HuH-7 (cell line): ENCODE results near the gene ZNF525.
"Not testable (repeated sequence)": the region's sequence is repeated elsewhere in the genome, so short reads cannot be mapped to it uniquely, and the experiment has no call there.

Source experiments
- DNase-seq: peaks from one replicate; pipeline ENCODE4 v3.0.0; 2011; ENCODE audit warnings: low spot score

Gene ZNF525

GRCh38 chr19:53365134-53365898 lies at the start of gene ZNF525:
Gene ZNF525 (plus strand): TSS chr19:53365705. CDS start chr19:53372282, 6,577 bp downstream.
- DNase-seq = peak; percentile 82

DNA sequence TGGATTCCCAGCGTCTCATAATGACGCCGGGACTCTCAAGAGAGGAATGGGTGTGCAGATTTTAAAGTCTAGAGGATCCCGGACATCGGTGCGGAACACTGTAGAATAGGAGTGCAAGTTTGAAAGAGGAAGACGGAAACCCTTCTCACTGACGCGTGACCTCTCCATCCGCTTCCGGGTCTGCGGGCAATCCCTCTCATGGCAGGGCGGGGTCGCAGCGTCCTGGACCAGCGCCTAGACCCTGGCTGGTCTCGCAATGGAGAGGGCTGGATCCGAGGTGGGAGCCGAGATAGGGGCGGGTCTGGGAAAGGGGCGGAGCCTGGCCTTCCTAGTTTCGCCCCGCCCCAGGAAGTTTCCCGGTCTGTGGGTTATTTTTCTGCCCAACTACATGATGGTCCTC lies 36.5 kb upstream of the ZNF525 start:
- no peak for DNase-seq

GRCh38 chr19:53332484-53332883 lies 33.0 kb upstream of the ZNF525 start:
- DNase-seq = no peak

DNA sequence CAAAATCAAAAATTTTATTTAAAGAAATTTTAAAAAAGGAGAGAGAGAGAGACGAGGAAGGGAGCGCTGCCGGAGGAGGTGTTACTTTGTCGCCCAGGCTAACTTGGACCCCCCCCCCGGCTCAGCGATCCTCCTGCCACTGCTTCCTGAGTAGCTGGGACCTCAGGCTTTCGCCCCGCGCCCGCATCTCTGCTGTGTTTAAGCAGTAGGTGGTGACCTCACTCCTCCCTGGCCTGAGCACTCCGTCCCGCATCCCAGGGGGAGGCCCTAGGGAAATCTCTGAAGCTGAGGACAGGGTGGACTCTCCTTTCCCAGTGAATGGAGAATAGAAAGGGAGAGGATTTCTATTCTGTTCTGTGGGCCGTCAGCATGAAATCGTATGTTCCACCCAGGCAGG lies 32.4 kb upstream of the ZNF525 start:
- DNase-seq = no peak

DNA sequence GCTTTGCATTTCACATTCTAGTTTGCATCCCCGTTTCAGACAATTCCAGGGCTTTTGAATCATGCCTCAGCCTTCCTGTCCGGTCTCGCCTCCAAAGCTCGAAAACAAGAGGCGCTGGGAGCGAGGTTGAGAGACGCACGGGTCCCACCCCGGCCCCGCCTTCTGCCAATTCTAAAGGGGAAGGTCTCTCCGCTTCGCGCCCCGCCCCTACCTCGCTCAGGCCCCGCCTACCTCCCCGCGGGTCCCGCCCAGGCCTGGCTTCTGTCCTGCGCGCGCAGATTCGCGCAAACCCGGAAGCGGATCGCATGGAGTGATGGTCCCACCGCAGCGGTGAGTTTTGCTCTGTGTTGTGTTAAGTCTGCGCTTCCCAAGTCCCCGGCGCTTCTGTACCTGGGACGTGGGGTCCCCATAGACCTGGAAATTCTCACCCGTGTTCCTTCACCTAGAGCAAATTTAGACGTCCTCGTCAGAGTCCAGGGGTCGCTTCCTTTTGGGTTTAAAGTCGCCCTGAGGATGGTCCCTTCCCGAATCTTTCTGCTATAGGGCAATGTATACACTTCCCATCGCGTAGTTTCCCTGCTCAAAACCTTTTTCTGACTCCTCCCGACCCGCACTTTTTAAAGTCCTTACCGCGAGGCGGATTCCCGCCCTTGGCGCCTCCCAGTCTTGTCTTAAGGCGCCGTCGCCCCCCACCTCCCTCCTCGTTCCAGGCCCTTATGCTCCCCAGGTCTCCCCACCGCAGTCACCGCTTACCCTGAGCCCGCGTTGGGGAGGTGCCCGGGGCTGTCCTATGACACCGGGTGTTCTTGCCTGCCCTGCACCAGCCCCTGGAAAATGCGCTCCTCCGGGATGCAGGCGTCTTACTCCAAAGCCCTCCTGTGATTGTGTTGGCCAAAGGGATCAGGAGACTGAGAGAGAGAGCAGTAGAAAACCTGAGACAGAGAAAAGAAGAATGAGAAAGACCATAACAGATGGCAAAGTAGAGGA lies 31.7 kb upstream of the ZNF525 start, which contains the start of gene ZNF845:
TSS of gene ZNF845 (plus strand) at position 287 of the 987 bp plus-strand sequence. CDS start 7,559 bp downstream, outside the sequence.
- DNase-seq = peak; percentile 65

DNA sequence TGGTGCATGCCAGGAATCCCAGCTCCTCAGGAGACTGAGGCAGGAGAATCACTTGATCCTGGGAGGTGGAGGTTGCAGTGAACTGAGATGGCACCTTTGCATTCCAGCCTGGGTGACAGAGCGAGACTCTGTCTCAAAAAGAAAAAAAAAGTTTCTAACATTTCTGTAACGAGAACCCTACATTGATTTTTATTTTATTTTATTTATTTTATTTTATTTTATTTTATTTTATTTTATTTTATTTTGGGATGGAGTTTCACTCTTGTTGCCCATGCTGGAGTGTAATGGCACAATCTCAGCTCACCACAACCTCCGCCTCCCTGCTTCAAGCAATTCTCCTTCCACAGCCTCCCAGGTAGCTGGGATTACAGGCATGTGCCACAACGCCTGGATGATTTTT lies 21.1 kb upstream of the ZNF525 start:
- DNase-seq = not testable (repeated sequence)

- no peak for DNase-seq
Measured at GRCh38 chr19:53355739-53356138, 9.8 kb upstream of the ZNF525 start.

DNA sequence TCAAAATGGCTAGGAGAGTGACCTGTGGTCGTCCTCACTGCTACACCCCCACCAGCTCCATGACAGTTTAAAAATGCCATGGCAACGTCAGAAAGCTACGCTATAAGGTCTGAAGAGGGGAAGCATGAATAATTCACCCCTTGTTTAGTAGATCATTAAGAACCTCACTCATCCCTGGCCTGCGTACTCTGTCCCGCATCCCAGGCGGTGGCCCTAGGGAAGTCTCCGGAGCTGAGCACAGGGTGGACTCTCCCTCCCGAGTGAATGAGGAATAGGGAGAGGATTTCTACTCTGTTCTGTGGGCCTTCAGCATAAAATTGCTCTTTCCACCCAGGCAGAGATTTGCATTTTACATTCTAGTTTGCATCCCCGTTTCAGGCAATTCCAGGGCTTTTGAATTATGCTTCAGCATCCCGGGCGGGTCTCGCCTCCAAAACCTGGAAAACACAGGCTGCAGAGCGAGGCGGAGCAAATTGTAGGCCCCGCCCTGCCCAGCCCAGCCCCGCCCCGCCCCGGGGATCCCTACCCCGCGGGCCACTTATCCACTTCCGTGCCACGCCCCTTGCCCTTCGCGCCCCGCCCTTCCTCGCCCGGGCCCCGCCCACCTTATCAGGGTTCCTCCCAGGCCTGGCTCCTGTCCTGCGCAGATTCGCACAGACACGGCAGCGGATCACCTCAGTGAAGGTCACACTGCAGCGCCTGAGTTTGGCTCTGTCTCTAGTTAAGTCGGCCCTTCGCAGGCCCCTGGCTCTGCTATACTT lies 7.5 kb upstream of the ZNF525 start:
- no peak for DNase-seq

DNA sequence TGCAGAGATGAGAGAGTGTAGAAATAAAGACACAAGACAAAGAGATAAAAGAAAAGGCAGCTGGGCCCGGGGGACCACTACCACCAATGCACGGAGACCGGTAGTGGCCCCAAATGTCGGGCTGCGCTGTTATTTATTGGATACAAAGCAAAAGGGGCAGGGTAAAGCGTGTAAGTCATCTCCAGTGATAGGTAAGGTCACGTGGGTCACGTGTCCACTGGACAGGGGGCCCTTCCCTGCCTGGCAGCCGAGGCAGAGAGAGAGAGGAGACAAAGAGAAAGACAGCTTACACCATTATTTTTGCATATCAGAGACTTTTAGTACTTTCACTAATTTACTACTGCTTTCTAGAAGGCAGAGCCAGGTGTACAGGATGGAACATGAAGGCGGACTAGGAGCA lies 5.4 kb upstream of the ZNF525 start:
- DNase-seq = not testable (repeated sequence)

- DNase-seq = no peak
Measured at GRCh38 chr19:53365899-53366493, 491 bp downstream of the ZNF525 start.

- no peak for DNase-seq
Measured at GRCh38 chr19:53372196-53372595, 6.7 kb downstream of the ZNF525 start.

- DNase-seq = no peak
Measured at GRCh38 chr19:53374288-53374687, 8.8 kb downstream of the ZNF525 start.

DNA sequence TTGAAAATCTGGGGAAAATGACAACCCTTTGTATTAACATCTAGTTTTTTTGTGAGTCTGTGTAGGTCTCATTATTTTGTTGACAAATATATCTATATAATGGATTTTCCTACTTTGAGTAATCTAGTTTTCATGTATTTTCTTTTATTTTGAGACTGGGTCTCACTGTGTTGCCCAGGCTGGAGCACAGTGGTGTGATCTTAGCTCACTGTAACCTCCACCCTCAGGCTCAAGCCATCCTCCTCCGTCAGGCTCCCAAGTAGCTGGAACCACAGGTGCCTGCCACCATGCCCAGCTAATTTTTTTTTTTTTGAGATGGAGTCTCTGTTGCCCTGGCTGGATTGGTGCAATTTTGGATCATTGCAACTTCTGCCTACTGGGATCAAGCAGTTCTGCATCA lies 9.2 kb downstream of the ZNF525 start:
- DNase-seq = no peak

DNA sequence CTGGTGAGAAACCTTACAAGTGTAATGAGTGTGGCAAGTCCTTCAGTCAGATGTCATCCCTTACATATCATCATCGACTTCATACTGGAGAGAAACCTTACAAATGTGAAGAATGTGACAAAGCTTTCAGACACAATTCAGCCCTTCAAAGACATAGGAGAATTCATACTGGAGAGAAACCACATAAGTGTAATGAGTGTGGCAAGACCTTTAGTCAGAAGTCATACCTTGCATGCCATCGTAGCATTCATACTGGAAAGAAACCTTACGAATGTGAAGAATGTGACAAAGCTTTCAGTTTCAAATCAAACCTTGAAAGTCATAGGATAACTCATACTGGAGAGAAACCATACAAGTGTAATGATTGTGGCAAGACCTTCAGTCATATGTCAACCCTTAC lies 15.9 kb downstream of the ZNF525 start:
- no peak for DNase-seq

- DNase-seq = no peak
Measured at GRCh38 chr19:53388168-53388567, 22.7 kb downstream of the ZNF525 start.

- DNase-seq = no peak
Measured at GRCh38 chr19:53388904-53389303, 23.4 kb downstream of the ZNF525 start.

GRCh38 chr19:53389571-53389970 lies 24.1 kb downstream of the ZNF525 start:
- no peak for DNase-seq

GRCh38 chr19:53389978-53390377 lies 24.5 kb downstream of the ZNF525 start:
- DNase-seq = no peak

DNA sequence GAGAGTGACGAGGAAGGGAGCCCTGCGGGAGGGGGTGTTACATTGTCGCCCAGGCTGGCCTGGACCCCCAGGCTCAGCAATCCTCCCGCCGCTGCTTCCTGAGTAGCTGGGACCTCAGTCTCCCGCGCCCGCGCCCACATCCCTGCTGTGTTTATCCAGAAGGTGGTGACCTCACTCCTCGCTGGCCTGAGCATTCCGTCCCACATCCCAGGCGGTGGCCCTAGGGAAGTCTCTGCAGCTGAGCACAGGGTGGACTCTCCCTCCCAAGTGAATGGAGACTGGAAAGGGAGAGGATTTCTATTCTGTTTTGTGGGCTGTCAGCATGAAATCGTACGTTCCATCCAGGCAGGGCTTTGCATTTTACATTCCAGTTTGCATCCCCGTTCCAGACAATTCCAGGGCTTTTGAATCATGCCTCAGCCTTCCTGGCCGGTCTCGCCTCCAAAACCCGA lies 29.0 kb downstream of the ZNF525 start:
- peak; percentile 31 for DNase-seq

DNA sequence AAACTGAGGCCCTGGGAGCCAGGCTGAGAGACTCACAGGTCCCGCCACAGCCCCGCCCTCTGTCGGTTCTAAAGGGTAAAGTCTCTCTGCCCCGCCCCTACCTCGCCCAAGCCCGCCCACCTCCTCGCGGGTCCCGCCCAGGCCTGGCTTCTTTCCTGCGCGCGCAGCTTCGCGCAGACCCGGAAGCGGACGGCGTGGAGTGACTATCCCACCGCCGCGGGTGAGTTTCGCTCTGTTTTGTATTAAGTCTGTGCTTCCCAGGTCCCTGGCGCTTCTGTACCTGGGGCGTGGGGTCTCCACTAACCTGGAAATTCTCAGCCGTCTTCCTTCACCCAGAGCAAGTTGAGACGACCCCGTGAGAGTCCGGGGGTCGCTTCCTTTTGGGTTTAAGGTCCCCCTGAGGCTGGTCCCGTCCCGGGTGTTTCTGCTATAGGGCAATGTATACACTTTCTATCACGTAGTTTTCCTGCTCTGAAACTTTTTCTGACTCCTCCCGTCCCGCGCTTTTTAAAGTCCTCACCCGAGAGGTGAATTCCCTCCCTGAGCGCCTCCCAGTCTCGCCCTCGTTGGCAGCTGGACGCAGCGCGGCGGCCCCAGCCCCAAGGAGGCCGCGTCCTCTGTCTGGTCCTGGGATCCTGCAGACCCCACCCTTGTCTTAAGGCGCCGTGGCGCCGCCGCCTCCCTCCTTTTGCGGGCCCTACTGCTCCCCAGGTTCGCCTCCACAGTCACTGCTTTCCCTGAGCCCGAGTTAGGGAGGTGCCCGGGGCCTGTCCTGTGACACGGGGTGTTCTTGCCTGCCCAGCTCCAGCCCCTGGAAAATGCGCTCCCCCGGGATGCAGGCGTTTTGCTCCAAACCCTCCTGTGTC lies 29.7 kb downstream of the ZNF525 start, which contains the start of gene ZNF765:
TSS of gene ZNF765 (plus strand) at position 176 of the 866 bp plus-strand sequence. CDS start 2,867 bp downstream, outside the sequence.
- DNase-seq = peak; percentile 74
